LNCAP (cell line): ENCODE measurements around the gene ARID5B.

Experiments used
- CTCF ChIP-seq: fragments of 450-650 bp; IDR thresholded peaks from 2 replicates; pipeline ENCODE4 v1.5.1; 2017; ENCODE audit warnings: mild to moderate bottlenecking

ARID5B gene

GRCh38 chr10:62099299-62099698 is 197.8 kb downstream of the ARID5B start:
- TF ChIP-seq CTCF = no peak

- no peak for TF ChIP-seq CTCF
Measured at GRCh38 chr10:62103857-62104256, 202.4 kb downstream of the ARID5B start.

- no peak for TF ChIP-seq CTCF
Measured at GRCh38 chr10:62106929-62107519, 205.5 kb downstream of the ARID5B start.

GRCh38 chr10:62108759-62109586 is 207.5 kb downstream of the ARID5B start:
- TF ChIP-seq CTCF = no peak

- no peak for TF ChIP-seq CTCF
Measured at GRCh38 chr10:62109587-62110293, 208.2 kb downstream of the ARID5B start.

GRCh38 chr10:62112300-62112699 is 210.8 kb downstream of the ARID5B start:
- no peak for TF ChIP-seq CTCF

- TF ChIP-seq CTCF = no peak
Measured at GRCh38 chr10:62112963-62113362, 211.5 kb downstream of the ARID5B start.
